Liver (tissue), 9 donors: ENCODE measurements around the gene LRRC74B. TPM values are rescaled to one million over a fixed set of nuclear protein-coding genes. Genes with fewer than 3 reads are reported as not detected.

Experiments
- DNase-seq: peaks from one replicate; pipeline ENCODE4 v3.0.0-alpha.2; 2017; ENCODE audit warnings: low spot score
- H3K27ac ChIP-seq, 2 donors: one replicate each; pipeline ENCODE4 v1.7.0; 2013; ENCODE audit warnings: inconsistent platforms in 2 of 2, low read length in 2 of 2, control low read depth in 1 of 2, low read depth in 1 of 2, mild to moderate bottlenecking in 1 of 2
- H3K27me3 ChIP-seq, 4 donors: one replicate each; pipeline versions ENCODE4 v1.6.1 to v1.7.0; 2013; ENCODE audit warnings: low read length in 3 of 4, inconsistent platforms in 1 of 4, mild to moderate bottlenecking in 1 of 4, moderate library complexity in 1 of 4; ENCODE audit not compliant: control insufficient read depth in 4 of 4, insufficient read depth in 4 of 4
- H3K36me3 ChIP-seq, 4 donors: one replicate each; pipeline versions ENCODE4 v1.6.1 to v1.7.0; 2013; ENCODE audit warnings: low read length in 3 of 4, mild to moderate bottlenecking in 3 of 4, low read depth in 1 of 4, moderate library complexity in 1 of 4; ENCODE audit not compliant: control insufficient read depth in 4 of 4, insufficient read depth in 3 of 4
- H3K4me1 ChIP-seq, 4 donors: one replicate each; pipeline versions ENCODE4 v1.6.1 to v1.7.0; 2013; ENCODE audit warnings: low read length in 3 of 4, mild to moderate bottlenecking in 3 of 4, moderate library complexity in 1 of 4; ENCODE audit not compliant: control insufficient read depth in 4 of 4, insufficient read depth in 4 of 4
- H3K4me3 ChIP-seq, 3 donors: one replicate each; pipeline versions ENCODE4 v1.6.1 to v1.7.0; 2013; ENCODE audit warnings: low read length in 3 of 3, control low read depth in 1 of 3, low read depth in 1 of 3, mild to moderate bottlenecking in 1 of 3
- H3K9ac ChIP-seq, 2 donors: one replicate each; pipeline ENCODE4 v1.7.0; 2013; ENCODE audit warnings: low read length in 2 of 2, mild to moderate bottlenecking in 2 of 2, moderate library complexity in 2 of 2, control low read depth in 1 of 2, low read depth in 1 of 2
- H3K9me3 ChIP-seq, 4 donors: one replicate each; pipeline versions ENCODE4 v1.6.1 to v1.7.0; 2013; ENCODE audit warnings: low read length in 3 of 4; ENCODE audit not compliant: control insufficient read depth in 4 of 4
- EGR1 ChIP-seq, 2 donors: IDR thresholded peaks; 2 replicates each; pipeline ENCODE4 v1.6.1; 2016 to 2018; ENCODE audit warnings: antibody characterized with exemption in 2 of 2, low read depth in 2 of 2
- FOXA1 ChIP-seq: IDR thresholded peaks from 2 replicates; pipeline ENCODE4 v1.6.1; 2016; ENCODE audit warnings: antibody characterized with exemption
- FOXA2 ChIP-seq: IDR thresholded peaks from 2 replicates; pipeline ENCODE4 v1.6.1; 2016; ENCODE audit warnings: antibody characterized with exemption
- GABPA ChIP-seq, 2 donors: IDR thresholded peaks in 1 of 2; conservative IDR thresholded peaks in 1 of 2; 2 replicates each; pipeline ENCODE4 v1.6.1; 2016; ENCODE audit warnings: antibody characterized with exemption in 2 of 2, mild to moderate bottlenecking in 1 of 2, moderate library complexity in 1 of 2
- HNF4A ChIP-seq, 2 donors: conservative IDR thresholded peaks; 2 replicates each; pipeline ENCODE4 v1.6.1; 2016; ENCODE audit warnings: antibody characterized with exemption in 2 of 2, mild to moderate bottlenecking in 2 of 2
- HNF4G ChIP-seq: IDR thresholded peaks from 2 replicates; pipeline ENCODE4 v1.6.1; 2016; ENCODE audit warnings: antibody characterized with exemption
- JUND ChIP-seq, 2 donors: IDR thresholded peaks; 2 replicates each; pipeline ENCODE4 v1.6.1; 2016; ENCODE audit warnings: antibody characterized with exemption in 2 of 2
- MAX ChIP-seq: IDR thresholded peaks from 2 replicates; pipeline ENCODE4 v1.6.1; 2016; ENCODE audit warnings: antibody characterized with exemption
- NR2F2 ChIP-seq: IDR thresholded peaks from 2 replicates; pipeline ENCODE4 v1.6.1; 2016; ENCODE audit warnings: antibody characterized with exemption
- RAD21 ChIP-seq, 2 donors: IDR thresholded peaks; 2 replicates each; pipeline ENCODE4 v1.6.1; 2016; ENCODE audit warnings: antibody characterized with exemption in 2 of 2, mild to moderate bottlenecking in 2 of 2
- REST ChIP-seq: IDR thresholded peaks from 2 replicates; pipeline ENCODE4 v1.6.1; 2016; ENCODE audit warnings: antibody characterized with exemption, mild to moderate bottlenecking
- RXRA ChIP-seq, 2 donors: IDR thresholded peaks; 2 replicates each; pipeline ENCODE4 v1.6.1; 2017 to 2018; ENCODE audit warnings: antibody characterized with exemption in 2 of 2, mild to moderate bottlenecking in 1 of 2
- SP1 ChIP-seq: IDR thresholded peaks from 2 replicates; pipeline ENCODE4 v1.6.1; 2018; ENCODE audit warnings: antibody characterized with exemption, mild to moderate bottlenecking
- TAF1 ChIP-seq: conservative IDR thresholded peaks from 2 replicates; pipeline ENCODE4 v1.6.1; 2016; ENCODE audit warnings: antibody characterized with exemption, mild to moderate bottlenecking
- YY1 ChIP-seq: IDR thresholded peaks from 2 replicates; pipeline ENCODE4 v1.6.1; 2016; ENCODE audit warnings: antibody characterized with exemption, mild to moderate bottlenecking
- whole genome bisulfite sequencing: extraction: QIAGEN DNeasy Blood & Tissue Kit; methylation state at CpG from one replicate; pipeline ENCODE4 v1.1.7; 2013; 5-methylcytosine and 5-hydroxymethylcytosine counted together
- polyA plus RNA-seq, 2 donors: library from polyadenylated mRNA; stranded (reverse) in 1 of 2; unstranded in 1 of 2; fragments of 200-250 nt in 1 of 2; fragments of >200 nt in 1 of 2; fragmentation: Nextera tagmentation in 1 of 2; extraction: Ambion mirVana in 1 of 2; gene quantifications; one replicate each; pipeline versions ENCODE4 v1.2.1 to v1.2.3, GENCODE V29; 2013 to 2015
- total RNA-seq, 2 donors: library from RNA; depleted of rRNA; stranded (reverse); fragments of >200 nt; gene quantifications; one replicate each; pipeline ENCODE4 v1.2.3, GENCODE V29; 2014
- TF ChIP-seq, protein P1 (sequence below): fragments of 150-350 bp; IDR thresholded peaks from 2 replicates; pipeline ENCODE4 v1.5.1; 2017; ENCODE audit warnings: improper control_type of control experiment, low read depth, low read length; ENCODE audit not compliant: missing input control
- TF ChIP-seq, protein P2 (sequence below): IDR thresholded peaks from 2 replicates; pipeline ENCODE4 v1.6.1; 2016; ENCODE audit warnings: antibody characterized with exemption
- TF ChIP-seq, protein P3 (sequence below): IDR thresholded peaks from 2 replicates; pipeline ENCODE4 v1.6.1; 2016; ENCODE audit warnings: antibody characterized with exemption
- donor health status: healthy.
- donor health status: healthy.
- donor health status: healthy.
- donor health status: healthy.
- donor health status: healthy.

Gene LRRC74B
- total and polyA plus RNA-seq, 4 donors = not detected

- H3K36me3 ChIP-seq = peaks cover 0 to 35% (median 2%) of the 10 kb centered on the region in 4 donors
- peaks cover 12 to 30% (median 23%) of the 10 kb centered on the region in 4 donors for H3K4me1 ChIP-seq
- H3K27me3 ChIP-seq = no peaks in the 10 kb centered on the region
- TF ChIP-seq EGR1 (IDR thresholded peaks at IDR 0.05; ENCODE audit: low read depth in 2 of 2) (no peak), RXRA (IDR thresholded peaks at IDR 0.05) (no peak), RAD21 (IDR thresholded peaks at IDR 0.05) (no peak), SP1 (no peak), HNF4G (no peak), TAF1 (no peak), NR2F2 (no peak)
- TF ChIP-seq, protein P1, sequence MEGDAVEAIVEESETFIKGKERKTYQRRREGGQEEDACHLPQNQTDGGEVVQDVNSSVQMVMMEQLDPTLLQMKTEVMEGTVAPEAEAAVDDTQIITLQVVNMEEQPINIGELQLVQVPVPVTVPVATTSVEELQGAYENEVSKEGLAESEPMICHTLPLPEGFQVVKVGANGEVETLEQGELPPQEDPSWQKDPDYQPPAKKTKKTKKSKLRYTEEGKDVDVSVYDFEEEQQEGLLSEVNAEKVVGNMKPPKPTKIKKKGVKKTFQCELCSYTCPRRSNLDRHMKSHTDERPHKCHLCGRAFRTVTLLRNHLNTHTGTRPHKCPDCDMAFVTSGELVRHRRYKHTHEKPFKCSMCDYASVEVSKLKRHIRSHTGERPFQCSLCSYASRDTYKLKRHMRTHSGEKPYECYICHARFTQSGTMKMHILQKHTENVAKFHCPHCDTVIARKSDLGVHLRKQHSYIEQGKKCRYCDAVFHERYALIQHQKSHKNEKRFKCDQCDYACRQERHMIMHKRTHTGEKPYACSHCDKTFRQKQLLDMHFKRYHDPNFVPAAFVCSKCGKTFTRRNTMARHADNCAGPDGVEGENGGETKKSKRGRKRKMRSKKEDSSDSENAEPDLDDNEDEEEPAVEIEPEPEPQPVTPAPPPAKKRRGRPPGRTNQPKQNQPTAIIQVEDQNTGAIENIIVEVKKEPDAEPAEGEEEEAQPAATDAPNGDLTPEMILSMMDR = no peak
- TF ChIP-seq, protein P2, sequence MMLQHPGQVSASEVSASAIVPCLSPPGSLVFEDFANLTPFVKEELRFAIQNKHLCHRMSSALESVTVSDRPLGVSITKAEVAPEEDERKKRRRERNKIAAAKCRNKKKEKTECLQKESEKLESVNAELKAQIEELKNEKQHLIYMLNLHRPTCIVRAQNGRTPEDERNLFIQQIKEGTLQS = no peak
- no peak for DNase-seq
- no peak overlapping the region for H3K9ac ChIP-seq
- WGBS = 95% methylated on average over 27 of the region's 27 CpGs
- no peaks in the 10 kb centered on the region for H3K9me3 ChIP-seq
- no peak overlapping the region for H3K4me3 ChIP-seq
- H3K27ac ChIP-seq = no peak overlapping the region
Measured at GRCh38 chr22:20999350-21000206, 46.2 kb upstream of the LRRC74B start.

DNA sequence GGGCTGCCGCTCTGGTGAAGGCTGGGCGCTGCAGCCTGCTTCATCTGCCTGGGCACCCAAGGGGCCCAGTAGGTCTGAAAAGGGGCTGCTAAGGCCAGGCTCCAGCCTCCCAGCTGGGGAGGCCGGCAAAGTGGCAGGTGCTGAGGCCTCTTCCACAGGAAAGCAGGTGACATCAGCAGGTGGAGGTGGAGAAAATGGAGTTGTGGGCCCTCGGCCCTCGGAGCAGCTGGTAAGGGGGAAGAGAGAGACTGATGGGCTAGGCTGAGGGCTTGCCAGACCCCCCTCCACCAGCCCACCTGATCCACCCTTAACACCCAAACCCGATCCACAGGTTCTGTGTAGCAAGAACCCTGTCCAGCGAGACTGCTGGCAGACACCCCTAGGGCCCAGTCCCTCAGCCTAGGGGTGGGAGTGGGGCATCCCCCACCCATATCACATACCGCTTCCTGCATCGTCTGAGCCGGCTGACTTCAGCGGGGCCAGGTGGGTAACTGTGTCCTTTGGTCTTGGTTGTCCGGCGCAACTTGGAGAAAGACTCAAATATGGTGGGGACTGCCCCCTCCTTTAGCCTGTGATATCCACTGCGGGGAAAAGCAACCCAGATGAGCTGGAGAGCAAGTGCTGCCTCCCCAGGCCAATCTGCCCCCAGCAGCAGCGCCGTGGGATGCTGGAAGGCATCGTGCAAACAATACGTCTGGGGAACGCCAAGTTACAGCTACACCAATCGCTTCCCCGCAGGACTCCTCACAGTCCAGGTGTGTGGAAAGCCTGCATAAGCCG is 45.3 kb upstream of the LRRC74B start:
- peaks cover 12 to 30% (median 23%) of the 10 kb centered on the region in 4 donors for H3K4me1 ChIP-seq
- no peak for DNase-seq
- no peaks in the 10 kb centered on the region for H3K27me3 ChIP-seq
- H3K36me3 ChIP-seq = peaks cover 0 to 32% (median 2%) of the 10 kb centered on the region in 4 donors
- H3K9me3 ChIP-seq = no peaks in the 10 kb centered on the region
- peak overlapping the region in 2 of 3 donors; percentile 75 to 89 for H3K4me3 ChIP-seq
- 58% methylated on average over 22 of the region's 22 CpGs for WGBS
- H3K27ac ChIP-seq = peak overlapping the region in 1 of 2 donors; percentile 91
- TF ChIP-seq EGR1 (IDR thresholded peaks at IDR 0.05; ENCODE audit: low read depth in 2 of 2) = no peak
- TF ChIP-seq, protein P2 = no peak
- no peak for TF ChIP-seq YY1
- no peak for TF ChIP-seq RAD21 (IDR thresholded peaks at IDR 0.05)
- TF ChIP-seq GABPA (IDR thresholded peaks at IDR 0.05 in 1 of 2, conservative IDR thresholded peaks at IDR 0.05 in 1 of 2) = no peak
- no peak for TF ChIP-seq TAF1
- no peak for TF ChIP-seq JUND (IDR thresholded peaks at IDR 0.05)
- TF ChIP-seq FOXA1 = no peak
- TF ChIP-seq, protein P3, sequence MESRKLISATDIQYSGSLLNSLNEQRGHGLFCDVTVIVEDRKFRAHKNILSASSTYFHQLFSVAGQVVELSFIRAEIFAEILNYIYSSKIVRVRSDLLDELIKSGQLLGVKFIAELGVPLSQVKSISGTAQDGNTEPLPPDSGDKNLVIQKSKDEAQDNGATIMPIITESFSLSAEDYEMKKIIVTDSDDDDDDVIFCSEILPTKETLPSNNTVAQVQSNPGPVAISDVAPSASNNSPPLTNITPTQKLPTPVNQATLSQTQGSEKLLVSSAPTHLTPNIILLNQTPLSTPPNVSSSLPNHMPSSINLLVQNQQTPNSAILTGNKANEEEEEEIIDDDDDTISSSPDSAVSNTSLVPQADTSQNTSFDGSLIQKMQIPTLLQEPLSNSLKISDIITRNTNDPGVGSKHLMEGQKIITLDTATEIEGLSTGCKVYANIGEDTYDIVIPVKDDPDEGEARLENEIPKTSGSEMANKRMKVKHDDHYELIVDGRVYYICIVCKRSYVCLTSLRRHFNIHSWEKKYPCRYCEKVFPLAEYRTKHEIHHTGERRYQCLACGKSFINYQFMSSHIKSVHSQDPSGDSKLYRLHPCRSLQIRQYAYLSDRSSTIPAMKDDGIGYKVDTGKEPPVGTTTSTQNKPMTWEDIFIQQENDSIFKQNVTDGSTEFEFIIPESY = no peak
- TF ChIP-seq MAX = no peak
- no peak for TF ChIP-seq RXRA (IDR thresholded peaks at IDR 0.05)
- TF ChIP-seq HNF4G = no peak
- TF ChIP-seq NR2F2 = no peak
- TF ChIP-seq, protein P1 = no peak
- no peak for TF ChIP-seq FOXA2
- TF ChIP-seq SP1 = no peak
- TF ChIP-seq HNF4A (conservative IDR thresholded peaks at IDR 0.05) = no peak
- no peak for TF ChIP-seq REST
- peak overlapping the region; percentile 94 to 97 for H3K9ac ChIP-seq
